Measurements from ENCODE around the gene CCNY. TPM values are rescaled to one million over a fixed set of nuclear protein-coding genes. Genes with fewer than 3 reads are reported as not detected.
A peak's percentile ranks its signal among the peaks of the same experiment; 100 is the strongest.

CCNY gene
- total and polyA plus RNA-seq, 2 of the 4 experiments (the other 2 are of a cell fraction): 38.0 to 131 TPM

DNA sequence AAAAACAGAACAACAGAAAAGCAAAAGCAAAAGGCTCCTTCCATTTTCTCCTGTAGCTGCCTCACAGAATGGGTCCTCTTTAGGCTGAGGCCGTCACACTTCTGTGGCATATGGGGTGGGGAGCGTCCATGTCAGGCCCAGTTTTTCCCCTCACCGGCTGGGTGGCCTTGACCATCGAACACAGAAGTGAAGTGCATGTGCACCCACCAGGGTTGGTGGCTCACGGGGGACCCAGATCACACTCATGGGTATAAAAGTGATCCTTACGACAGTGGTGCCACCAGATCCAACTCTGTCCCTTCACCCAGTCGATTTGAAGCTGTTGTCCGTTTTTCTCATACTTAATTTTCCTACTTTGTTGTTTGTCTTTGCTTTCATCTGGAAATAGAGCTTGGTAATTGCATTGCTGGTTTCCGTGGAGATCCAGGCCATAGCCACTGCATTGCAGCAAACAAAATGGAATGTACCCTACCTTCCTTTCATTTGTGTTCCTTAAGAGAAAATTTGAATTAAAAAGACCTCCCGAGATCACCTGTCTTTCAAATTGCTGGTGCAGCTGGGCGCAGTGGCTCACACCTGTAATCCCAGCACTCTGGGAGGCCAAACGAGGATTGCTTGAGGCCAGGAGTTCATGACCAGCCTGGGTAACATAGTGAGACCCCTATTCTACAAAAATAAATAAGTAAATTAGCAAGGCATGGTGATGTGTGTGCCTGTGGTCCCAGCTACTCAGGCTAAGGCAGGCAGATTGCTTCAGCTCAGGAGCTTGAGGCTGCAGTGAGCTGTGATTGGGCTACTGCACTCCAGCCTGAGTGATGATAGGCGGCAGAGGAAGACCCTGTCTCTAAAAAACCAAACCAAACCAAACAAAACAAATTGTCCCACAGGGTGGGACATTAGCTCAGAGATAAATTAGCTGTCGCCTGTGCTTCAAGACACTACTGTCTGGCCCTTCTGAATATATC is 258.1 kb downstream of the CCNY start:
- in situ Hi-C loops (cut with MboI; ENCODE audit: low sequenced_read_pairs) (no loop called here), intact Hi-C loops (cut with micrococcal nuclease) (loop anchor here (10.0 kb wide), 1 partner anchor 360 kb away; no protein-coding TSS in a partner anchor), dilution Hi-C loops (cut with HindIII; ENCODE audit: low sequenced_read_pairs, unreplicated experiment) (no loop called here)
- Histone ChIP-seq H3K9ac (ENCODE audit: low read depth, low read length) (no peak overlapping the region), H3K79me1 (ENCODE audit: low read depth in 1 of 2, low read length in 2 of 2) (no peaks in the 10 kb centered on the region), H3K18ac (ENCODE audit: low read depth, low read length) (no peak overlapping the region), H3K23ac (ENCODE audit: low read depth, low read length) (no peak overlapping the region), H3K4ac (ENCODE audit: low read depth, low read length) (no peak overlapping the region), H3K27me3 (ENCODE audit: control insufficient read depth, insufficient read depth, low read length) (peaks cover 24% of the 10 kb centered on the region), H3K9me3 (ENCODE audit: control insufficient read depth, insufficient read depth, low read length) (peaks cover 9% of the 10 kb centered on the region), H3K27ac (ENCODE audit: insufficient read depth, low read length) (no peak overlapping the region), H4K91ac (ENCODE audit: insufficient read depth, low read depth, low read length) (no peak overlapping the region), H2BK120ac (ENCODE audit: low read depth, low read length) (no peak overlapping the region), H2BK5ac (ENCODE audit: low read depth, low read length, poor library complexity, severe bottlenecking) (no peak overlapping the region), H4K5ac (ENCODE audit: low read depth, low read length) (no peak overlapping the region), H3K56ac (ENCODE audit: extremely low read depth, insufficient read depth, low read length) (no peak overlapping the region), H2BK20ac (ENCODE audit: low read depth, low read length) (no peak overlapping the region), H4K20me1 (ENCODE audit: insufficient read depth, low read length) (no peaks in the 10 kb centered on the region), H3K4me1 (ENCODE audit: control insufficient read depth, insufficient read depth, low read length) (no peaks in the 10 kb centered on the region), H3K9me1 (ENCODE audit: insufficient read depth, low read length) (no peaks in the 10 kb centered on the region), H3K36me3 (ENCODE audit: control insufficient read depth, insufficient read depth, low read length) (no peaks in the 10 kb centered on the region), H2BK15ac (ENCODE audit: low read depth, low read length) (no peak overlapping the region), H3K4me2 (ENCODE audit: low read depth, low read length) (no peak overlapping the region), H2AK5ac (ENCODE audit: low read depth, low read length) (no peak overlapping the region), H3K4me3 (ENCODE audit: insufficient read depth, low read depth, low read length) (no peak overlapping the region), H3K14ac (replicated peaks; ENCODE audit: low read depth, low read length) (no peak overlapping the region), H2AK9ac (replicated peaks; ENCODE audit: low read depth, low read length, poor library complexity) (no peak overlapping the region), H4K8ac (ENCODE audit: low read depth in 2 of 2, low read length in 2 of 2) (no peak overlapping the region), H2AFZ (replicated peaks; ENCODE audit: low read length, poor library complexity) (no peak overlapping the region)
- ChIA-PET POLR2A (ENCODE audit: unreplicated experiment) (no interaction called here), CTCF (no interaction called here)
- WGBS, 2 experiments (ENCODE audit: extremely low coverage in 2 of 2, insufficient read length in 1 of 2): 40% methylated on average over 1 of the region's 14 CpGs; no CpG with 5 or more reads in 1 of the 2 experiments
- no peak for DNase-seq
- no TSS peak for BruUV-seq (replicated peaks)
- ATAC-seq (ENCODE audit: low read depth): peak; percentile 59
- TF ChIP-seq RCOR1 (IDR thresholded peaks at IDR 0.05; ENCODE audit: insufficient replicate concordance, low read length): no peak
- no peak for TF ChIP-seq CHD1 (IDR thresholded peaks at IDR 0.05; ENCODE audit: low read depth, low read length)
- TF ChIP-seq, protein P1, sequence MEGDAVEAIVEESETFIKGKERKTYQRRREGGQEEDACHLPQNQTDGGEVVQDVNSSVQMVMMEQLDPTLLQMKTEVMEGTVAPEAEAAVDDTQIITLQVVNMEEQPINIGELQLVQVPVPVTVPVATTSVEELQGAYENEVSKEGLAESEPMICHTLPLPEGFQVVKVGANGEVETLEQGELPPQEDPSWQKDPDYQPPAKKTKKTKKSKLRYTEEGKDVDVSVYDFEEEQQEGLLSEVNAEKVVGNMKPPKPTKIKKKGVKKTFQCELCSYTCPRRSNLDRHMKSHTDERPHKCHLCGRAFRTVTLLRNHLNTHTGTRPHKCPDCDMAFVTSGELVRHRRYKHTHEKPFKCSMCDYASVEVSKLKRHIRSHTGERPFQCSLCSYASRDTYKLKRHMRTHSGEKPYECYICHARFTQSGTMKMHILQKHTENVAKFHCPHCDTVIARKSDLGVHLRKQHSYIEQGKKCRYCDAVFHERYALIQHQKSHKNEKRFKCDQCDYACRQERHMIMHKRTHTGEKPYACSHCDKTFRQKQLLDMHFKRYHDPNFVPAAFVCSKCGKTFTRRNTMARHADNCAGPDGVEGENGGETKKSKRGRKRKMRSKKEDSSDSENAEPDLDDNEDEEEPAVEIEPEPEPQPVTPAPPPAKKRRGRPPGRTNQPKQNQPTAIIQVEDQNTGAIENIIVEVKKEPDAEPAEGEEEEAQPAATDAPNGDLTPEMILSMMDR (conservative IDR thresholded peaks at IDR 0.05; ENCODE audit: low read depth, low read length): no peak
- TF ChIP-seq NFE2L2 (IDR thresholded peaks at IDR 0.05; ENCODE audit: low read depth, low read length): no peak
- no peak for TF ChIP-seq SMC3 (IDR thresholded peaks at IDR 0.05; ENCODE audit: low read depth, low read length)
